Activated CD4-positive, CD25-positive, alpha-beta regulatory T cell treated with anti-CD3 and anti-CD28 coated beads, Interleukin-2, amount 50 U/mL, for 72 hours (primary cell): Measurements from ENCODE around the gene EDEM1.
"Not testable (repeated sequence)": the region's sequence is repeated elsewhere in the genome, so short reads cannot be mapped to it uniquely, and the experiment has no call there.

Source experiments
- DNase-seq: peaks from one replicate; pipeline ENCODE4 v3.0.0; 2021

EDEM1 gene

DNA sequence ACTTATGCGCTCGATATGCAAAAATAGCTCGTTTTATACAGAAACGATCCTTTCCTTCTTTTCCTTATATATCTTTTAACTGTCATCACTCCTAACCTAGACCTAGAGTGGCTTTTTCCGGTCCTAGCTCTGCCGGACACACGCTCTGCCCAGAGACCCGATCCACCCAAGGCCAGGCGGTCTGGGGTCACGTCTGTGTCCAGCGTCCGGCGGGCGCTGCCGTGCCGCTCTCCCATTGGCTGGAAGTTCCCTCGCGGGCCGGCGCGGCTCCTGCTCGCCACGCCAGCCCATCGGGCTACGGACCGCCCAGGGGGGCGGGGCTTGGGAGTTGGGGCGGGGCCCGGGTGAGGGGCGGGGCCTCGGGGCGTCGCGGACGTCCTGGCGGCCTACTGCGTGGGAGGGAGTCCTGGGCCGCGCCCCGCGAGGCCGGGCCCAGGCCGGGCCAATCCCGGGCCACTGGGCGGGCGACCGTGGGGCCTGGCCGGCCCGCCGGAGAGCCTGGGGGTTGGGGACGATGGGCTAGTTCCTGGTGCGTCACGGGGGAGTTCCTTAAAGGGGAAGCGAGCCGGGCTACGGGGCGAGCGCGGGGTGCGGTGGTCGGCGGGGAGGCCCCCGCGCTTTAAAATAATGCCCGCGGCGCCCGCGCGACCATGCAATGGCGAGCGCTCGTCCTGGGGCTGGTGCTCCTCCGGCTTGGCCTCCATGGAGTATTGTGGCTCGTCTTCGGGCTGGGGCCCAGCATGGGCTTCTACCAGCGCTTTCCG is at the start of gene EDEM1:
Gene EDEM1 (plus strand): TSS at position 552 of the 764 bp plus-strand sequence. CDS start 99 bp downstream, at position 651.
- peak; percentile 98 for DNase-seq

GRCh38 chr3:5138214-5138981 is 49.1 kb upstream of the EDEM1 start:
- no peak for DNase-seq

GRCh38 chr3:5140230-5140621 is 47.3 kb upstream of the EDEM1 start:
- DNase-seq: no peak

DNA sequence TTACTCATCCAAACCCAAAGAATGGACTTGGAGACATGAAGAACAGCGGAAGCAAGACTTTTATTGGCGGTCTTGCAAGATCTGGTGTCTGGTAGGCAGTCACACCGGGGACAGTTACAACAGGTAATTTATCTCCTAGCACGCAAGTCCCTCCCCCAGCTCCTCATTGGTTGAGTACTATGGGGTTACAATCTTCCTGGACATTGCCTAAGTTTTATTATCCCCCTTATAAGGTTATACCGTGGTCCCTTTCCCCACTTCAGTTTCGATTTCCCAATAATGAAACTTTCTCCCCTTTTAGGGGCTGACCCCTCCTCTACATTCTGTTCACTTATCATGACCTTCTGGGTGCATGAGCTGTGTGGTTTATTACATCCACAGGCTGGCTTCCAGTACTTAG is 46.7 kb upstream of the EDEM1 start:
- no peak for DNase-seq

DNA sequence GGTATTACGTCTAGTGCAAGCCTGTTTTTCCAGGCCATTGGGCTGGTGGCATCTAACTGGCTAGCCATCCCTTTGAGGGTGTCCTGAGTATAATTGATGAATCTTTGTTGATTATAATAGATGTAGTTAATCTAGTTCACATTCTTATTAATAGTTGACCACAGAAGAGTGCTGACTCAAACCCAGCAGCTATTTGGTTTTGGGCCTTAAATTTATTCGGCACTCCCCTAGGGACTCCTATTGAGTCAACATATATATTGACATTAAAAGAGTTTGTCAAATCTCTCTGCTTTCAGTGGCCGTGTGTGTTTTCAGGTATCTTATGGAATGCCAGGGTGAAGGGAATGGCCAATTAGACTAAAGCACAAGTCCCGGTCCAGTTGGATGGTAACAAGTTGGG is 45.7 kb upstream of the EDEM1 start:
- DNase-seq: no peak

DNA sequence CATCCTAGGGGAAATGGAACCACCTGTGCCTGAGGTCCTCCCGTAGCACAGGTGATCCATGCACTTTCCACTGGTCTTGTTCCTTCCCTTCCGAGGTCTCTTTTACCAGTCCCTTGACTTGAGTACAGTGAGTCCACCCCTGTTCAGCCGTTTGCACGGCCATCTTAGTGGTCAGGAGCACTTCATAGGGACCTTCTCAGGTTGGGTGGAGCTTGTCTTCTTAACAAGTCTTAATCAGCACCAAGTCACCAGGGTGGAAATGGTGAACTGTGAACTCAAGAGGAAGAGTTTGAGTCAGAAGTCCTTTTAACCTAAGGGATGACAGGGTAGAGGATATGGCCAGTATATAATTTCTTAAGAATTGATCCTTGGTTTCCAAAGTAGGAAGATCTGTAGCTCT is 44.0 kb upstream of the EDEM1 start:
- DNase-seq: no peak

DNA sequence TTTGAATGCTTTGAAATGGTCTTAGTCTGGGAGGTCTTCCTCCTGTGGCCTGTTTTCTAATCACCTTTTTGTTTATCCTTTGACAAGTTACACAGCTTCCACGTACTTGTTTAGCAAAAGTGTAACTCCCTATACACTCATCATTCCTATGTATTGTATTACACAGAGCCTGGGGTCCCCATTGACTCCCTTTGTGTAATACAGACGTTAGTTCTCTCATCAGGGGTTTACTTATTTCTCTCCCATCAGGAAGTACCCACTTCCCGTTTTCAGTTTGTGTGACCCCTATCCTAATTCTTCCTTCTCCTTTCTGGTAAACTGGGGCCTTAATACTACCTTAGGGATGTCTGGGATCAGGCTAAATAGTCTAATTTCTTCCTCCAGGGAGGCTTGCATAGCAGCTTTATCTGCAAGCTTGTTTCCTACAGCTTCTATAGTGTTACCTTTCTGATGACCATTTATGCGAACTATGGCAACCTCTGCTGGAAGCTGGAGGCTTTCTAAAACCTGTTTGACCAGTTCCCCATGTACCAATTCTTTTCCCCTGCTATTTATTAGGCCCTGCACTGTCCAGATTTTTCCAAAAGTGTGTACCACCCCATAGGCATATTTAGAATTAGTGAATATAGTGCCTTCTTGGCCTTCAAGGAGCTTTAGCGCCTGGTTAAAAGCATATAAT is 43.1 kb upstream of the EDEM1 start:
- no peak for DNase-seq

DNA sequence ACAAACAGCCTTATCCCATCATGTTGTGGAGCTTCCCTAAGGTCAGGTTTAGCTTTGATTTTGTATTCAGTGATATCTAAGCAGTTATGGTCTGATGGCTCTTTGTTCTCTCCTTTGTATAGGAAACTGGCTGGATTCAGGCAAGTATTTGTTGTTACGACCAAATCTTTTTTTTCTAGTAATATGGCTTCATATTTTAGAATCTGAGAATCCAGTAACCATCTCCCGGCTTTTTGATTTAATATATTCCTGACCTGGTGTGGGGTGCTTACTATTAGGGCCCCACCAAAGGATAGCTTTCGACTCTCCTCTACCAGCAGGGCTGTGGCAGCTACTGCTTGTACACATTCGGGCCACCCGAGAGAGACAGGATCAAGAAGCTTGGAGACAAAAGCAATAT is 42.4 kb upstream of the EDEM1 start:
- no peak for DNase-seq

- not testable (repeated sequence) for DNase-seq
Observed at GRCh38 chr3:5147152-5147551, 40.4 kb upstream of the EDEM1 start.

DNA sequence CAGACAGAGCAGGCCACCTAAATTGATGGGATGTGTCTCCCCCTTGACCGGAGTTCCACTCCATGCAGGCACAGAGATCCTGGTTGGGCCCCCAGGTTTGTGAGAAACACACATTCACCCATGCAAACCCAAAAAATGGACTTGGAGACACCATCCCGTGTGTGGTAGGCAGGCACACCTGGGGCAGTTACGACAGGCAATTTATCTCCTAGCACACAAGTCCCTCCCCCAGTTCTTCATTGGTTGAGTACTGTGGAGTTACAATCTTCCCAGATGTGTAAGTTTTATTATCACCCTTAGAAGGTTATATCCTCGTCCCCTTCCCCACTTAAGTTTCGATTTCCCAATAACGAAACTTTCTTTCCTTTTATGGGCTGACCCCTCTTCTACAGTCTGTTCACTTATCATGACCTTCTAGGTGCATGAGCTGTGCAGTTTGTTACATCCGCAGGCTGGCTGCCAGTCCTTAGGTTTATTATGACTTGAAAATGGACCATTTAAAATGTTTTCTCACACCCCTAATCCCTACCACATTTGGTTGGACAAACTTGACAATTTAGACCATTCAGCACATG is 38.1 kb upstream of the EDEM1 start:
- no peak for DNase-seq

DNA sequence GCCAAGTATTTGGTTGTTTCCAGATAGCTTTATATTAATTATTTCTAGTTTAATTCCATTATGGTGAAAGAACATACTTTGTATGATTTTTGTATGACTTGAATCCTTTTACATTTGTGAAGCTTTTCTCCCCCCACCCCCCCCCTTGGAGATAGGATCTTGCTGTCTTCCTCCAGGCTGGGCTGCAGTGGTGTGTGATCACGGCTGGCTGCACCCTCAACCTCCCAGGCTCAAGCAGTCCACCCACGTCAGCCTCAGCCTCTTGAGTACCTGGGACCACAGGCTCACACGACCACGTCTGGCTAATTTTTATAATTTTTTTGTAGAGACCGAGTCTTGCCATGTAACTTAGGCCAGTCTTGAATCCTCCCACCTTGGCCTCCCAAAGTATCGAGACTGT is 35.9 kb upstream of the EDEM1 start:
- no peak for DNase-seq

GRCh38 chr3:5153074-5153473 is 34.4 kb upstream of the EDEM1 start:
- no peak for DNase-seq

DNA sequence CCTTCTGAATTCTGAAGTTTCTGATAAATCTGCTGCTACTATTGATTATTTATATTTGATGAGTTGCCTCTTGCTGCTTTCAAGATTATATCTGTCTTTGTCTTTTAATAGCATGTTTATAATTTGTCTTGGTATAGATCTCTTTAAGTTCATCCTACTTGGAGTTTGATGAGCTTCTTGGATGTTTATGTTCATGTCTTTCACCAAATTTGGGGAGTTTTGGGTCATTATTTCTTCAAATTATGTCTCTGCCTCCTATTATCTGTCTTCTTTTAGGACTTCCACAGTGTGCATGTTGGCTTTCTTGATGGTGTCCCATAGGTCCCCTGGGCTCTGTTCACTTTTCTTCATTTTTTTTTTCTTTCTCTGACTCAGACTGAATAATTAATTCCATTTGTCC is 32.3 kb upstream of the EDEM1 start:
- no peak for DNase-seq

- DNase-seq: no peak
Observed at GRCh38 chr3:5160321-5160720, 27.2 kb upstream of the EDEM1 start.

- DNase-seq: no peak
Observed at GRCh38 chr3:5160940-5161858, 26.3 kb upstream of the EDEM1 start.

DNA sequence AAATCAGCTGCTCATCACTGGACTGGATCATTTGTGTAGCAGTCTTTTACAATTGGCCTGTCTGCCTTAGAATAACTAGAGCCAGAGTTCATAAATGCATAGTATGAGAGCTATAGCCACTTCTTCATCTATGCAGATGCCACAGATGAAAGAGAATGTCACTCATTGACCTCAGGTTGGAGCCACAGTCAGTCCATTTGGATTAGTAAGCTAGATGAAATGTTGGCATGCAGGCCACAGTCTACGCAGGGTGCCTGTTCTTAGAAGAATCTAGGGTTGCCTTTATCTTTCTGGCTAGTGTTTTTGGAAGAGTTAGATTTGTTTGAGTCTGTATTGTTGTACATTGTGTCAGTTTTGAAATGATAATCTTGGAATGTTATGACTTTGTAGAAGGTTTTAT is 25.4 kb upstream of the EDEM1 start:
- no peak for DNase-seq

- DNase-seq: no peak
Observed at GRCh38 chr3:5165698-5166097, 21.8 kb upstream of the EDEM1 start.

DNA sequence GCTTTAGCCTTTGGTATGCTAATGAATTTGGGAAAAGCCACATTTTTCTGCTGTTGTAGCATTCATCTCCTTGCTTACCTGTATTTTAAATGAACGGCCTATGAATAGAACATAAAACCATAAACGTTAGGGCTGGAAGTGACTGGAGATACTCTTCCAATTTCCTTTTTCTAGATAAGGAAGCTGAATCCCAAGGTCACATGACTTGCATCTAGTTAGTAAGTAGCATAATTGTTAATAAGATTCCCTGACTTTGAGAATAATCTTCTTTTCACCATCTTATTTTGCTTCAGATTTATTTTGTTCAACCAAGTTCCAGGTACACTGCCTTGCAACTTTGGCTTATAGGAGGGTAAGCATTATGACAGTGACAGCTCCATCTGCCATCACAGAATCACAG is 20.7 kb upstream of the EDEM1 start:
- no peak for DNase-seq

DNA sequence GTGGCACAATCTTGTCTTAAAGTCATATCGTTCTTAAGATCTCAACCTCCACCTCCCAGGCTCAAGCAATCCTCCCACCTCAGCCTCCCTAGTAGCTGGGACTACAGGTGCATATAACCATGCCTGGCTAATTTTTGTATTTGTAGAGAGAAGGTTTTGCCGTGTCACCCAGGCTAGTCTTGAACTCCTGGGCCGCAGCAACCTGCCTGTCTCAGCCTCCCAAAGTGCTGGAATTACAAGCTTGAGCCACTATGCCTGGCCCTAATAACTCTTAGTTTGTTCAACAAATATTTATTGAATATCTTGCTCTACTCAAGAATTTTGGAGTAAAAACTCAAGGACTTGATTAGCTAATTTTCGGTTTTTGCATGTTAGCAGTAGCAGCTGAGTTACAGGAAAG is 19.4 kb upstream of the EDEM1 start:
- no peak for DNase-seq

GRCh38 chr3:5169807-5170206 is 17.7 kb upstream of the EDEM1 start:
- DNase-seq: no peak

- DNase-seq: no peak
Observed at GRCh38 chr3:5170975-5171374, 16.5 kb upstream of the EDEM1 start.

DNA sequence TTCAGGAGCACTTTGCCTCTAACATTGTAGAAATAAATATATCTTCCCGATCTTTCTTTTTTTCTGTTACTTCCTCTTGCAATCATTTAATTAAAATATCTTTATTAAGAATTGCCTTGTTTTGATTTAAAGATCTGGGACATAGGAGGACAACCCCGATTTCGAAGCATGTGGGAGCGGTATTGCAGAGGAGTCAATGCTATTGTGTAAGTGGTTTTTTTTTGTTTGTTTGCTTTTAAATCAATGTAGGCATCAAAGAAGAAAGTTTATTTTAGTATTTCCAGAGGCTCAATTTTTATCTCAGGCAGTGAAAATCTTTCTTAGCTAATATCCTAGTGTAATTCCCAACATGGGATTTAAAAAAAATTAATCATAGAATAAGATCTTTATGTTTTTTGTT is 15.5 kb upstream of the EDEM1 start:
- no peak for DNase-seq
